SK-MEL-5 (cell line): ENCODE data around the gene COMT. TPM values are rescaled to one million over a fixed set of nuclear protein-coding genes. Genes with fewer than 3 reads are reported as not detected.
"Not testable (repeated sequence)": the region's sequence is repeated elsewhere in the genome, so short reads cannot be mapped to it uniquely, and the experiment has no call there.

Source experiments
- DNase-seq: peaks from one replicate; pipeline ENCODE4 v3.0.0-alpha.2; 2016; ENCODE audit warnings: low read depth, low spot score
- in situ Hi-C: cut with HindIII; loops from 2 replicates; pipeline ENCODE4 v1.10.0; 2016; ENCODE audit warnings: low sequenced_read_pairs, high pct_unique_total_duplicates, low pct_unique_long_range_greater_than_20kb
- total RNA-seq: library from RNA; depleted of rRNA; stranded (reverse); fragments of >200 nt; shearing (Covaris generic); gene quantifications from 2 replicates; pipeline ENCODE4 v1.2.3, GENCODE V29; 2014

COMT gene
- total RNA-seq, 1 experiment from 2014 or later = 156 TPM

DNA sequence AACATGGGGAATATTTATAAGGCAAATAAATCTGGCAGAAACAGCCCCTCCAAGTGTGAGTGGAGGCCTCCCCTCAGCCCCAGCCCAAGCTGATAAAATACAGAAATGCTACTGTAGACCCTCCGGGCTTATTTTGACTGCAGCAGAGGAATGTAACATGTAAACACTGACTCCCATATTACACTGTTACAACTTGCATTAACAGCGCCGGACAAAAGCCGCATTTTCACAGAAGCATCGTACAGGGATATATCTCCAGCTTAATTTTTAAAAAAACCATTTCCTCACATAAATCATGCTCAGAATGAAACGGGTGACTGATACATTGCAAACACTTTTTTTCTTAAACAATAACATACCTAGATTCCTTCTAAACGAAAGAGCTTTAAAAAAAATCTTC is 36.6 kb upstream of the COMT start:
- in situ Hi-C loops = no loop called here
- DNase-seq = no peak

DNA sequence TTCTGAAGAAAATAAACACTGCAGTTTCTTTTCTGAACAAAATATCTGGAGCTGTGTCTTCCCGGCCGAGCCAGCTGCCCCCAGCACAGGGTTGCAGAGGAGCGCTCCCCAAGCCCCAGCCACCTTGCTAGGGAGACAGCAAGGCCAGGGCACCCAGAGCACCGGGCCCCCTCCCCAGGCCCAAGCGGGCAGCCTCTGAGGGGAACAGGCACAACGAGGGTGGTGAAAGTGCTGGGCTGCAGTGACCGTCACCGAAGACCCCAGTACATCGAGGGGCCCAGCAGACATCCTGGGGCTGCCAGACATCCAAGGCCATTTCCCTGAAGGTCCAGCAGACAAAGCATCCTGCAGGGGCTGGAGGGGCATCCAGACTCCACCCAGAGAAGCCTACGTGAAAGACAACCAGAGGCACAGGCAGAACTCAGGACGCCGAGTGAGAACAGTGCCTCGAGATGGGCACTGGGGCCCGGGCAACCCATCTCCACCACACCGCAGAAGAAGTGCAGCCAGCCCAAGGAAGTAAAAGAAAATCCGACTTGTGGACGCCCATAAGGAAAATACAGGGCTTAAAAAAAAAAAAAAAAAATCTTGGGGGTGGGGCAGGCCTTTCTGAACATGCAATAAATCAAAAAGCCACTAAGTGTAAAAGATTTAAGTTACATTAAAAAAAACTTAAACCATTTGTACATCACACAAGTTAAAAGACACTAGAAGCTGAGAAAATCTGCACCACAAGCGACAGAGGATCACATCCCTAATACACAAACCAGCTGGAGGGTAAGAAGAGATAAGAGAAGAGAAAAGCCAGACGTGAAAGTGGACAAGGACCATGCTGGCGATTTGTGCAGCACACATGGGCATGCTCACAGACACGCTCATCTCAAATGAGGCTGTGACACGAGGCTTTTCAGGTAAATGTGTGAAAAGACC is 36.0 kb upstream of the COMT start:
- DNase-seq = no peak
- in situ Hi-C loops = no loop called here

DNA sequence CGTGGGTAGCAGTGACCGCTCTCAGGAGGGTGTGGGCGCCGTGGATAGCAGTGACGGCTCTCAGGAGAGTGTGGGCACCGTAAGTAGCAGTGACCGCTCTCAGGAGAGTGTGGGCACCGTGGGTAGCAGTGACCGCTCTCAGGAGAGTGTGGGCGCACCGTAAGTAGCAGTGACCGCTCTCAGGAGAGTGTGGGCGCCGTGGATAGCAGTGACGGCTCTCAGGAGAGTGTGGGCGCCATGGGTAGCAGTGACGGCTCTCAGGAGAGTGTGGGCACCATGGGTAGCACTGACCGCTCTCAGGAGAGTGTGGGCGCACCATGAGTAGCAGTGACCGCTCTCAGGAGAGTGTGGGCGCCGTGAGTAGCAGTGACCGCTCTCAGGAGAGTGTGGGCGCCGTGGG is 34.7 kb upstream of the COMT start:
- DNase-seq, in situ Hi-C loops: not testable (repeated sequence)

DNA sequence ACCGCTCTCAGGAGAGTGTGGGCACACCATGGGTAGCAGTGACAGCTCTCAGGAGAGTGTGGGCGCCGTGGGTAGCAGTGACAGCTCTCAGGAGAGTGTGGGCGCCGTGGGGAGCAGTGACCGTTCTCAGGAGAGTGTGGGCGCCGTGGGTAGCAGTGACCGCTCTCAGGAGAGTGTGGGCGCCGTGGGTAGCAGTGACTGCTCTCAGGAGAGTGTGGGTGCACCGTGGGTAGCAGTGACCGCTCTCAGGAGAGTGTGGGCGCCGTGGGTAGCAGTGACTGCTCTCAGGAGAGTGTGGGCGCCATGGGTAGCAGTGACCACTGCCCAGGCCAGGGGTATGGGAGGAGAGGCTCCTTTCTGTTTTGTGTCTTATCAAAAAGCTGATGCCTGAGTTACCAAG is 33.7 kb upstream of the COMT start:
- in situ Hi-C loops, DNase-seq: not testable (repeated sequence)

DNA sequence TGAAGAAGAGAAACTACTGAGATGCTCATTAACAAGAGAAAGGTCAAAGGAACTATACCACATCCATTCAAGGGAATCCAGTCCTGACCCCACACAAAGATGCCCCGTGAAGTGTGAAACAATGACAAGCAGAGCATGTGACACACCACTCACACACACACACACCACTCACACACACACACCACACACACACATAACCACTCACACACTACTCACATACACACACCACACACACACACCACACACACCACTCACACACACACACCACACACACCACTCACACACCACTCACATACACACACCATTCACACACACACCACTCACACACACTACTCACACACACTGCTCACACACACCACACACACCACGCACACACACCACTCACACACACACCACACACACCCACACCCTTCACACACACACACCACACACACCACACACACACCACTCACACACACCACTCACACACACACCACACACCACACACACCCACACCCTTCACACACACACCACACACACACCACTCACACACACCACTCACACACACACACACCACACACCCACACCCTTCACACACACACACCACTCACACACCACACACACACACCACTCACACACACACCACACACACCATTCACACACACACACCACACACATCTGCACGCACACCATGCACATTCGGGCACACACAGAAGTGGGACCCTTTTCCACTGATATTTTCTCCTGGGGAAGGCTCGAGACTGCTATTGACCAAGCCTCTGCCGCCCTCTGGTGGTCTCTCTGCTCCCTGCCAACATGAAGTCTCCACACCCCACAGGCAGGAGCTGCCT is 32.0 kb upstream of the COMT start:
- in situ Hi-C loops = no loop called here
- peak; percentile 83 for DNase-seq

DNA sequence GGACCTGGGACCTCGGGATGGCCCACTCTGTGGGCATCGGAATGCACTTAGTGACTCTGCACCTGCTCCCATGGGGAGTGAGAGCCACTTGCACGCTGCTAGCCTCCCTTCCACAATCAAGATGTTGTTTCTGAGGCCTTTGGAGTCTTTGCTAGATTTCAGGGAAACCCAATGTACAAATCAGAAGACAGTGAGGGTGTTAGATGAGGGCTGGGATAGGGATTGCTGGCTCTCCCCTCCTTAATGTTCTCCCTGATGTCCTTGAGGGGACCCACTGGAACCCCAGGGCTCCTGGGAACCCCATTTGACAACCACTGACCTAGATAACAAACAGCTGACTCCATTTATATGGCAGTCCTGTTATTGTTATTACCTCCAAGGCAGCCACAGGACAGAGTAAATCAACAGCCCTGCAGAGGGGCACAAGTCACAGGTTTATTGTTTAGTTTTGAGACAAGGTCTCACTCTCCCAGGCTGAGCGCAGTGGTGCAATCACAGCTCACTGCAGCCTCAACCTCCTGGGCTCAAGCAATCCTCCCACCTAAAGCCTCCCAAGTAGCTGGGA is 31.3 kb upstream of the COMT start:
- DNase-seq = no peak
- in situ Hi-C loops = no loop called here

DNA sequence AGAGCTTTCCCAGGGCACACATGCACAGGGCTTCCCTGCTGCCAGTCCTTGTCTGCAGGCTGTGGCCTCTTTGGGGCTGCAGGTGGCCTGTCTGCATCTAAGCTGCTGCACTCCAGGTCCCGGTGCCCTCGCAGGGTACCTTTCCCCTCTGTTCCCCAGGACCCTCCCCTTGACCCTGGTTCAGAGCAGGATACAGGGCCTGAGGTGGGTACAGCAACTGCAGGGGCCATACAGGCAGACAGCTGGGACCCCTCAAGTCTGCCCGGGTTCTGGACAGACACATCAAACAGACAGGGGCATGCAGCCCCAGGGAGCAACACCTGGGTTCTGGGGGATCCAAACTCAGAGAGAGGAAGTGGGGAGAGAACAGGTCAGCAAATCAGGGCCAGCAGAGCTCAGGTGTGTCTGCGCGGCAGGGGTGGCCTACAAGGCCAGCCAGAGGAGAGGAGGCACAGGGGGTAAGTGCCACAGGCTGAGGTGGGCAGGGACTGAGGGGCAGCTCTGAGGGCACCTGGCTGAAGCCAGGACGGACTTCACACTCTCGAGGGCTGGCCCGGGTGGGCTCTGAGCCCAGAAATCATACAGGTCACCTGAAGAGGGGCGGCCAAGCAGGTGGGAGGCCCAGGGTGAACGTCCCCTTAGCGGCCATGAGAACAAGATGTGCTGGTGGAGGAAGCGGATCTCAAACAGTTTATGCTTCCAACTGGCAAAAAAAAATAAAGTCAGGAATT is 29.9 kb upstream of the COMT start:
- in situ Hi-C loops = no loop called here
- no peak for DNase-seq

DNA sequence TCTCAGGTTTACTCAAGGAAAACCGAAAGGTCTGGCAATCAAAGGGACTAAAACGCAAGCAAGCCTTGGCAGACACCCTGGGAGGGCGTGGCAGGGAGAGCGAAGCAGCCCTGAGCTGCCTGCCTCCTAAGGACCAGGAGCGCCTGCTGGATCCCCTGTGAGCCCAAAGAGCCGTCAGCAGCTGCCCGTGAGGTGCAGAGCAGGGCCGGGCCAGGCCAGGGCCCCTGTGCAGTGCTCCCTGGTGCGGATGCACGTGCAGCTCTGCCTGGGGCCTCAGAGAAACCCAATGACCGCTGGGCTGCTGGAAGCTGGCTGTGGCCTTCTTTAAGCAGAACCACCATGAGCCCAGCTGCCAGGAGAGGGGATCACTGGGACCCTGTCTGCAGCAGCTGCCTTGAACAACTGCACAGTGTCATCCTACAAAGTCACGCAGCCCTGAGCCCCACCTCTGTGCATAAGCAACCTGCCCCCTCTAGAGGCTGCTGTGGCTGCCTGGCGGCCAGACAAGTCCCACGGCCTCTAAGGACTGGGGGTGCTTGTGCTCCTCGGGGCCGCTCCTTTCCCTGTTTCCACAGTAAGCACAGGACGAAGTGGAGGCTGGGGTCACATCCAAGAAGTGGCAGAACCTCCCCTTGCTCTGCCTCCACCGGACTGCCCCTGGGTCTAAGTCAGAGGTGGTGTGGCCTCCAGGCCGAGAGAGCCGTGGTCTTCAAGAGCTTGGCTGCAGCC is 29.1 kb upstream of the COMT start:
- in situ Hi-C loops = no loop called here
- no peak for DNase-seq

DNA sequence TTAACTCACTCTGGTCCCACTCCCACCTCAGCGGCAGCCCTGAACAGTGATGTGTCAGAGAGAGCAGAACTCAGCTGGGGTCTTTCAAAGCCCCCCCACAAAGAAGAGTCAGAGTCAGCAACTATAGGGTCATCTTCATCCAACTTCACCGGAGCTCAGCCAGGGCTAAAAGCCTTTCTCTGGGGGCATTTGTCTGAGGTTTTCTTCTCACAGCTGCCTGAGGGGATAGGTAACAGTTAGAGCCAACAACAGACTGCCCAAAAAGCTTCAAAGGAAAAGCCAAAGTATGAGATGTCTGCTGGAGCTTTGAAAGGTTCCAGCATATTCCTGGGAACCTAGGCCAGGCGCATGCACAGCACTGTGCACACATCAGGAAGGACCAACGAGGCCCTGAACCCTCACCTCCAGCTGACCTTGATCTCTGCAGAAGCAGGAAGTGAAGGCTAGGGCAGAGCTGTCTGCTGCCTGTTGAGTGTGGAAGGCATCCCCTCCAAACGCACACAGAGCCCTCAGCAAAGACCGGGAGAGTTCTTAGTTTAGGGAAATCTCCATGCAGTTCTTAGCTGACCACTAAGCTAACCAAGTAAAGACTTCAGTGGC is 28.1 kb upstream of the COMT start:
- DNase-seq = no peak
- in situ Hi-C loops = no loop called here

DNA sequence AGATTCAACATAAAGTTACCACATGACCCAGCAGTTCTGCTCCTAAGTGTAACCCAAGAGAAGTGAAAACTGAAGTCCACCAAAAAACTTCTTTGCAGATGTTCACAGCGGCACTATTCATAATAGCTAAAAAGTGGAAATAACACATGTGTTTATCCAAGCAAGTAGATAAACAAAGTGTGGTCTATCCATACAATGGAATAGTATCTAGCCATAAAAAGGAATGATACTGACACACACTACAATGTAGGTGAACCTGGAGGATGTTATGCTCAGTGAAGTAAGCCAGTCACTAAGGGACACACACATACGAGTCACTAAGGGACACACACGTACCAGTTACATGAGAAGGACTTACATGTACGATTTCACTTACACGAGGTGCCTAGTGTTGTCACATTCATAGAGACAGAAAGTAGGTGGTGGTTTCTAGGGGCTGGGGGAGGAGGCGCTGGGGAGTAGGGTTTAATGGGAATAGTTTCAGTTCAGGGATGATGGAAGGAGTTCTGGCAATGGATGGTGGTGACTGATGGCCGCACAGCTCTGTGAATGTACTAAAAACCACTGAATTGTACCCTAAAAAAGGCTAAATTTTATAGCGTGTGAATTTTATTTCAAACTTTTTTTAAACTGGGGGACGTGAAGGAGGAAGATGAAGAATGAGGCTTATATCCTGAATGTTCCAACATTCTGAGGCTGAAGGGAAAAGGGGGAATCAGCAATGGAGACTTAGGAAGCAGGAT is 27.2 kb upstream of the COMT start:
- no peak for DNase-seq
- in situ Hi-C loops = no loop called here

DNA sequence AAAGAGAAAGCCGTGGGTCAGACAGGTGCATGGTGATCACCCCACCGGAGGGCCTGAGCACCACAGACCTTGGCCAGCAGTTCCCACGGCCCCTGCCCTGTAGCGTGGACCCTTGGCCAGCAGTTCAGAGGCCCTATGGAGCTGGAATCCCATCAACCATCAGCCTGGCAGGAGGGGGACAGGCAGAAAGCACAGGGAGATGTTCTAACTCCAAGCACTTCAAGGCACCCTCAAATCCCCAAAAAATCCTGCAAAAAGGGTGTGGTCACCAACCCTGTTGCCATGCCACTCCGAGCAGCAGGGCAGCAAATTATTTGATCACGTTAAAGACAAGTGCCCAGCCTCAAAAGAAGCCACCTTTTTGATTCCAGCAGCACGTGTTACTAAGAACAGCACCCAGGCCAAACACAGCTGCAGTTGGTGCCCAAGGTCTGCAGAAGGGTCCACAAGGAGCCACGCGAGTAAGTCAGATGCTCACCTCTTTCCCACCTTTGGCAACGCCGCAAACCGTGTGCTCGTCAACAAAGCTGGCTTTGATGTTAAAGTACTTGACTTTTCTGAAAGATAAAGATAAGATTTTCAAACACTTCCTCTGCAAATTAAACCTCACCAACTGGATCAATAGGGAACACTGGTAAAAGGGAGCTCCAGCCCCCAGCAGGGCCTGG is 26.2 kb upstream of the COMT start:
- DNase-seq = no peak
- in situ Hi-C loops = no loop called here

DNA sequence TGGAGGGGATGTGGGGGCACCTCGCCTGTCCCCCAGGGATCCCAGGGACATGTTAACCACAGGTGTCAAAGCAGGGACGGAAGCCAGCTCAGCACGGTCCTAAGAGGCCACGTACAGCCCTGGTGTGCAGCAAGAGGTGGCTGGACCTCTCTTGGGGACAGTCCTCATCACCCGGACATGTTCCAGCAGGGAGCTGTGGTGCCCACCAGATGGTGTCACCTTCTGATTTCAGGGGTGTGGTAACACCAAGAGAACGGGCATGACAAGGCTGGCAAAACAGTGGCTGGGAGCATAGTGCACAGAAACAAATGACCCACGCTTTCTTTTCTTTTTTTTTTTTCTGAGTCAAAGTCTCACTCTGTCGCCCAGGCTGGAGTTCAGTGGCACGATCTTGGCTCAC is 25.6 kb upstream of the COMT start:
- DNase-seq = no peak
- in situ Hi-C loops = no loop called here

DNA sequence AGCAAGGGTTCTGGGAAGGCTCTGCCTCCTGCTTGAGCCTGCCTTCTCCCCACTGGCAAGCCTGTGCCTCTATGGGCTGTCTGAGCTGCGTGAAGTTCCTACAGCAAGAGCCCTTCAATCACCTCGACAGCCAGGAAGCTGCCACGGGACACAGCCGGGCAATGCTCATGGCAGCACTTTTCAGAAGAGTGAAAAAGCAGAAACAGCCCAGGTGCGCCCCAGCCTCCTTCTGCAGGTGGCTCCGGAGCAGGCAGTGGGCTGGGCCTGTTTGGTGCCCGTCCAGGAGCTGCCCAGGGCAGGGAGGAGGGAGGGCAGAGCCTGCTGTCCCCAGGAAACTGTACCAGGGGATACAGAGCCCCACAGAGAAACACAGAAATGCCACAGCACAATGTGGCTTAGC is 24.6 kb upstream of the COMT start:
- in situ Hi-C loops = no loop called here
- no peak for DNase-seq

DNA sequence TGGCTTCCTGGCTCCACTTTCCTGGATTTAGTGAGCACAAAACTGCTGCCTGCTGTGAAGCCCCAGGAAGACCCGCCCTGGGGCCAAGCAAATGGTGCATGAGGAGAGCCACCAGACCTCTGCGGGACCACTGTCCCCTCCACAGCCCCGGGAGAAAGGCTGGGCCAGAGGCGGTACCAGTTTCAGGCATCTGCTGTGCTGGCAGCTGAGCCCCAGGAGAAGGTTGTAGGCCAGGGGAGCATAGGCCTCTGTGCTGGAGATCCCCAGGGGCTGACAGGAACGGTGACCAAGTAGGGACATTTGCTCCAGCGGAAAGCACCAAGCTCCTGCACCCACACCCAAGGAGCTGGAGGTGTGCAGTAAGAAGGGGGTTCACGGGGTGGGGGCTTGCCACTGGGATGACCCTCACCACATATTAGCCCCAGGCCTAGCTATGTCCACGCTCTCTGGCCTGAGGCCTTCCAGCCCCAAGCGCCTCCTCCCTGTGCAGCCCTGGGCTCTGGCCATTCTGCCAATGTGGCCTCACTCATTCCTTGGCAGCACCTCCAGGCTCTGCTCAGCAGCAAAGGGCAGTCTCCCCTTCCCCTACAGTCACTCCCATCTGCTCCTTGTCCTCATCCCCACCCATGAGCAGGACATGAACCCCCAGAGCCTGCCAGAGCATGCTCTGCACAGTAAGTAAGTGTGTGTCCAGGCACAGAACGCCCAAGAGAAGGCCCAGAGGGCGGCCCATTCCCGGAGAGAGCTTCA is 24.0 kb upstream of the COMT start:
- DNase-seq = no peak
- in situ Hi-C loops = no loop called here
